GM12878 (cell line): ENCODE results near the gene KASH5. TPM values are rescaled to one million over a fixed set of nuclear protein-coding genes. Genes with fewer than 3 reads are reported as not detected.

Source experiments
- ATAC-seq: fragments of 200-7000 bp; cut with Tn5 transposase; 3 replicates; pipeline ENCODE4 v1.9.1; 2020; ENCODE audit warnings: mild to moderate bottlenecking, moderate library complexity
- BruUV-seq: library from RNA; stranded (reverse); fragments of 400-500 nt; replicated peaks from 2 replicates; lab custom pipeline; 2021; lab: Mats Ljungman, UMichigan
- CTCF ChIA-PET: fragments of 300-600 bp; sonication (Branson Sonifier 250); formaldehyde crosslinking; extraction: SDS; loops from one replicate; lab custom pipeline; 2021; ENCODE audit warnings: inconsistent platforms; lab: Yijun Ruan, JAX
- POLR2A ChIA-PET: fragments of 350-600 bp; formaldehyde crosslinking; extraction: SDS; loops from one replicate; lab custom pipeline; 2021; ENCODE audit warnings: inconsistent platforms; lab: Charles Lee
- RAD21 ChIA-PET: fragments of 300-600 bp; sonication (Branson Sonifier 250); formaldehyde crosslinking; loops from one replicate; lab custom pipeline; 2023; ENCODE audit warnings: antibody characterized with exemption; ENCODE audit not compliant: unreplicated experiment; lab: Charles Lee
- SMC1A ChIA-PET: fragments of 300-600 bp; sonication (Branson Sonifier 250); formaldehyde crosslinking; loops from one replicate; lab custom pipeline; 2023; ENCODE audit not compliant: unreplicated experiment, uncharacterized antibody; lab: Charles Lee
- DNase-seq: peaks from one replicate; pipeline ENCODE4 v3.0.0-alpha.2; 2011; ENCODE audit warnings: low read depth, low spot score
- FAIRE-seq: peaks from 3 replicates; lab custom pipeline; 2011; peaks lifted over from hg19 to GRCh38; lab: Jason Lieb, UNC
- H2AFZ ChIP-seq: 2 replicates; pipeline ENCODE4 v1.6.0; 2011; ENCODE audit warnings: low read depth, low read length, control low read depth; ENCODE audit not compliant: control insufficient read depth
- H3K27ac ChIP-seq: 2 replicates; pipeline ENCODE4 v1.5.1; 2011; ENCODE audit warnings: control low read depth; ENCODE audit not compliant: control insufficient read depth, insufficient read depth
- H3K27me3 ChIP-seq, 2 experiments: replicated peaks in 1 of 2; 2 replicates each; pipeline versions ENCODE4 v1.6.0 to v1.6.1; 2011; ENCODE audit warnings: low read length in 1 of 2; ENCODE audit not compliant: control insufficient read depth in 2 of 2, insufficient read depth in 2 of 2
- H3K36me3 ChIP-seq, 2 experiments: 2 replicates each; pipeline ENCODE4 v1.5.1; 2011; ENCODE audit warnings: low read length in 1 of 2; ENCODE audit not compliant: control insufficient read depth in 2 of 2, insufficient read depth in 2 of 2
- H3K4me1 ChIP-seq: 2 replicates; pipeline ENCODE4 v1.6.1; 2011; ENCODE audit warnings: mild to moderate bottlenecking, low read length, moderate library complexity, mixed read lengths; ENCODE audit not compliant: control insufficient read depth, insufficient read depth
- H3K4me2 ChIP-seq: 2 replicates; pipeline ENCODE4 v1.6.0; 2011; ENCODE audit warnings: control low read depth; ENCODE audit not compliant: control insufficient read depth, insufficient read depth
- H3K4me3 ChIP-seq: fragments of 200-600 bp; sonication (generic); 2 replicates; pipeline ENCODE4 v1.5.1; 2016
- H3K79me2 ChIP-seq: 2 replicates; pipeline ENCODE4 v1.6.0; 2011; ENCODE audit warnings: low read length; ENCODE audit not compliant: control insufficient read depth, insufficient read depth
- H3K9ac ChIP-seq: 2 replicates; pipeline ENCODE4 v1.8.0; 2011; ENCODE audit warnings: low read length, control low read depth, mixed read lengths; ENCODE audit not compliant: control insufficient read depth, insufficient read depth
- H3K9me3 ChIP-seq: replicated peaks from 3 replicates; pipeline ENCODE4 v1.5.1; 2011; ENCODE audit warnings: mild to moderate bottlenecking, low read length; ENCODE audit not compliant: control insufficient read depth, insufficient read depth
- H4K20me1 ChIP-seq: 2 replicates; pipeline ENCODE4 v1.6.0; 2011; ENCODE audit not compliant: control insufficient read depth, insufficient read depth
- E2F4 ChIP-seq: IDR thresholded peaks from 2 replicates; pipeline ENCODE4 v1.6.1; 2012; ENCODE audit warnings: low read depth, low read length, improper control_type of control experiment
- WGBS: methylation state at CpG from one replicate; pipeline ENCODE4 v1.1.6; 2016; ENCODE audit warnings: low lambda C conversion rate; ENCODE audit not compliant: insufficient replicate concordance, insufficient coverage; ENCODE audit errors: missing lambda C conversion rate; 5-methylcytosine and 5-hydroxymethylcytosine counted together
- in situ Hi-C: fragments of 300-500 bp; cut with MboI; formaldehyde crosslinking; loops from 9 replicates; pipeline ENCODE4 v1.14.3; 2018; ENCODE audit warnings: mixed read lengths
- intact Hi-C: fragments of 100-400 bp; cut with micrococcal nuclease; formaldehyde crosslinking; loops from one replicate; pipeline ENCODE4 v1.14.2; 2022; ENCODE audit not compliant: unreplicated experiment
- polyA plus RNA-seq, 11 experiments: library from polyadenylated mRNA; depleted of rRNA in 4 of 11; unstranded in 6 of 11; stranded (reverse) in 5 of 11; fragments of >200 nt; fragmentation: Nextera tagmentation in 4 of 11; fragmentation: Illumina TruSeq in 1 of 11; extraction: Ambion mirVana in 4 of 11; extraction: Trizol in 1 of 11; gene quantifications; 1 replicate in 1 of 11; 2 replicates in 10 of 11; pipeline versions ENCODE4 v1.2.1 to v1.2.3, GENCODE V29; 2011 to 2016; ENCODE audit warnings: inconsistent platforms in 2 of 11, missing spikeins in 2 of 11, low read depth in 1 of 11
- total RNA-seq, 4 experiments: library from RNA; depleted of rRNA in 3 of 4; stranded (reverse); fragments of >200 nt in 3 of 4; fragmentation: Illumina TruSeq in 1 of 4; extraction: Trizol in 1 of 4; gene quantifications; 2 replicates each; pipeline versions ENCODE4 v1.2.1 to v1.2.3, GENCODE V29; 2013 to 2021
- TF ChIP-seq, protein P1 (sequence below): IDR thresholded peaks from 2 replicates; pipeline ENCODE4 v1.6.1; 2011; ENCODE audit warnings: borderline replicate concordance, low read depth, mild to moderate bottlenecking, moderate library complexity, low read length; ENCODE audit not compliant: insufficient read depth, poor library complexity, severe bottlenecking
- TF ChIP-seq, protein P2 (sequence below): fragments of 450-650 bp; IDR thresholded peaks from 2 replicates; pipeline ENCODE4 v1.6.1; 2016; ENCODE audit warnings: mild to moderate bottlenecking

The KASH5 gene
- total and polyA plus RNA-seq, 10 of the 15 experiments (the other 5 are each of a cell fraction or from before 2014, with no cell fraction given), result 0.03 to 0.06 (median 0.05) TPM; not detected in 7

GRCh38 chr19:49403404-49404187 lies 15.5 kb downstream of the KASH5 start:
- no peaks in the 10 kb centered on the region for H4K20me1 ChIP-seq
- H3K4me2 ChIP-seq, result no peak overlapping the region; the same call in 1 of the 2 replicates
- H3K9me3 ChIP-seq, result no peaks in the 10 kb centered on the region
- H3K27ac ChIP-seq, result no peak overlapping the region
- CTCF ChIA-PET, result interaction anchor here (0.6 to 2.9 kb wide), 10 partner anchors 8 to 78 kb away, joined by 3 to 7 read pairs (median 4); no protein-coding TSS in a partner anchor
- POLR2A ChIA-PET, result interaction anchor here (0.6 to 1.5 kb wide), 3 partner anchors 14 to 584 kb away, joined by 4 to 6 read pairs (median 5); partner anchors contain the start of gene PIH1D1
- H3K36me3 ChIP-seq, result no peaks in the 10 kb centered on the region
- no peak overlapping the region for H3K4me3 ChIP-seq
- in situ Hi-C loops, result no loop called here
- no TSS peak for BruUV-seq
- FAIRE-seq (no peak), ATAC-seq (peak; percentile 70), DNase-seq (no peak)
- RAD21 ChIA-PET, result interaction anchor here (0.7 to 1.8 kb wide), 6 partner anchors 10 to 66 kb away, joined by 3 to 5 read pairs (median 4); no protein-coding TSS in a partner anchor
- SMC1A ChIA-PET, result interaction anchor here (0.9 to 2.0 kb wide), 3 partner anchors 12 to 22 kb away, joined by 3 to 11 read pairs (median 7); partner anchors contain the start of gene GFY
- TF ChIP-seq, protein P1, sequence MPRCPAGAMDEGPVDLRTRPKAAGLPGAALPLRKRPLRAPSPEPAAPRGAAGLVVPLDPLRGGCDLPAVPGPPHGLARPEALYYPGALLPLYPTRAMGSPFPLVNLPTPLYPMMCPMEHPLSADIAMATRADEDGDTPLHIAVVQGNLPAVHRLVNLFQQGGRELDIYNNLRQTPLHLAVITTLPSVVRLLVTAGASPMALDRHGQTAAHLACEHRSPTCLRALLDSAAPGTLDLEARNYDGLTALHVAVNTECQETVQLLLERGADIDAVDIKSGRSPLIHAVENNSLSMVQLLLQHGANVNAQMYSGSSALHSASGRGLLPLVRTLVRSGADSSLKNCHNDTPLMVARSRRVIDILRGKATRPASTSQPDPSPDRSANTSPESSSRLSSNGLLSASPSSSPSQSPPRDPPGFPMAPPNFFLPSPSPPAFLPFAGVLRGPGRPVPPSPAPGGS, result no peak
- TF ChIP-seq, protein P2, sequence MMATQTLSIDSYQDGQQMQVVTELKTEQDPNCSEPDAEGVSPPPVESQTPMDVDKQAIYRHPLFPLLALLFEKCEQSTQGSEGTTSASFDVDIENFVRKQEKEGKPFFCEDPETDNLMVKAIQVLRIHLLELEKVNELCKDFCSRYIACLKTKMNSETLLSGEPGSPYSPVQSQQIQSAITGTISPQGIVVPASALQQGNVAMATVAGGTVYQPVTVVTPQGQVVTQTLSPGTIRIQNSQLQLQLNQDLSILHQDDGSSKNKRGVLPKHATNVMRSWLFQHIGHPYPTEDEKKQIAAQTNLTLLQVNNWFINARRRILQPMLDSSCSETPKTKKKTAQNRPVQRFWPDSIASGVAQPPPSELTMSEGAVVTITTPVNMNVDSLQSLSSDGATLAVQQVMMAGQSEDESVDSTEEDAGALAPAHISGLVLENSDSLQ, result peak; percentile 52; the same call in 1 of the 2 replicates
- TF ChIP-seq E2F4, result no peak
- peak overlapping the region; percentile 35 for H2AFZ ChIP-seq
- H3K27me3 ChIP-seq, result no peaks in the 10 kb centered on the region
- WGBS, result 35% methylated on average over 7 of the region's 7 CpGs
- no peaks in the 10 kb centered on the region for H3K79me2 ChIP-seq
- no peak overlapping the region for H3K9ac ChIP-seq
- intact Hi-C loops, result no loop called here
- peaks cover 6% of the 10 kb centered on the region for H3K4me1 ChIP-seq
